GM12875 (cell line): ENCODE results near the gene FEM1A.
"Not testable (repeated sequence)": the region's sequence is repeated elsewhere in the genome, so short reads cannot be mapped to it uniquely, and the experiment has no call there.

ENCODE experiments used
- H3K4me3 ChIP-seq: one replicate; pipeline ENCODE4 v1.5.1; 2011; ENCODE audit warnings: low read depth, low read length, control low read depth
- CTCF ChIP-seq: IDR thresholded peaks from 2 replicates; pipeline ENCODE4 v1.5.1; 2011; ENCODE audit warnings: low read depth, mild to moderate bottlenecking, control low read depth, inconsistent platforms, low read length, moderate library complexity, borderline replicate concordance; ENCODE audit not compliant: insufficient read depth

Gene FEM1A

GRCh38 chr19:4795400-4795799, 3.9 kb downstream of the FEM1A start:
- H3K4me3 ChIP-seq: no peak overlapping the region
- TF ChIP-seq CTCF: no peak

GRCh38 chr19:4800591-4801081, 9.1 kb downstream of the FEM1A start:
- no peak for TF ChIP-seq CTCF
- no peak overlapping the region for H3K4me3 ChIP-seq

- TF ChIP-seq CTCF: no peak
These were observed 9.6 kb downstream of the FEM1A start for GRCh38 chr19:4801085-4801619.

GRCh38 chr19:4802711-4803110, 11.2 kb downstream of the FEM1A start:
- TF ChIP-seq CTCF: no peak
- H3K4me3 ChIP-seq: no peak overlapping the region

More at GRCh38 chr19:4801085-4801619, 9.6 kb downstream of the FEM1A start:
- H3K4me3 ChIP-seq: no peak overlapping the region

GRCh38 chr19:4803736-4804695, 12.5 kb downstream of the FEM1A start:
- H3K4me3 ChIP-seq: no peak overlapping the region
- peak; percentile 94 for TF ChIP-seq CTCF

- not testable (repeated sequence) for H3K4me3 ChIP-seq
These were observed 13.6 kb downstream of the FEM1A start for GRCh38 chr19:4805140-4805539.

- H3K4me3 ChIP-seq: no peak overlapping the region
- TF ChIP-seq CTCF: no peak
These were observed 14.8 kb downstream of the FEM1A start for GRCh38 chr19:4806384-4806783.
